CD4-positive, alpha-beta T cell (primary cell): ENCODE data around the gene TLK2. TPM values are rescaled to one million over a fixed set of nuclear protein-coding genes. Genes with fewer than 3 reads are reported as not detected.

ENCODE experiments used
- ATAC-seq: fragments of 200-7000 bp; cut with Tn5 transposase; one replicate; pipeline ENCODE4 v1.10.0; 2022; ENCODE audit warnings: mild to moderate bottlenecking; ENCODE audit not compliant: poor library complexity
- CTCF ChIA-PET: fragments of 350-600 bp; sonication (Branson Sonifier 250); formaldehyde crosslinking; loops from one replicate; lab custom pipeline; 2021; ENCODE audit warnings: antibody characterized with exemption, inconsistent platforms; lab: Charles Lee
- POLR2A ChIA-PET: fragments of 350-600 bp; sonication (Branson Sonifier 250); formaldehyde crosslinking; loops from one replicate; lab custom pipeline; 2021; ENCODE audit warnings: antibody characterized with exemption, inconsistent platforms; lab: Charles Lee
- DNase-seq, 14 experiments: peaks; one replicate each; pipeline ENCODE4 v3.0.0-alpha.2; 2013 to 2020; ENCODE audit warnings: mixed read lengths in 2 of 14
- H3K27ac ChIP-seq, 2 donors: one replicate each; pipeline versions ENCODE4 v1.5.1 to v1.7.0; 2013; ENCODE audit warnings: low read length in 2 of 2, low read depth in 1 of 2, mild to moderate bottlenecking in 1 of 2
- H3K27me3 ChIP-seq, 2 experiments: 1 replicate in 1 of 2; 2 replicates in 1 of 2; pipeline versions ENCODE4 v1.6.1 to v1.7.0; 2013; ENCODE audit warnings: low read length in 2 of 2, control low read depth in 1 of 2, mild to moderate bottlenecking in 1 of 2, moderate library complexity in 1 of 2; ENCODE audit not compliant: insufficient read depth in 2 of 2, control insufficient read depth in 1 of 2
- H3K36me3 ChIP-seq: one replicate; pipeline ENCODE4 v1.6.1; 2013; ENCODE audit warnings: low read length, control low read depth; ENCODE audit not compliant: insufficient read depth
- H3K4me1 ChIP-seq: one replicate; pipeline ENCODE4 v1.6.1; 2013; ENCODE audit warnings: low read length, control low read depth; ENCODE audit not compliant: insufficient read depth
- H3K4me3 ChIP-seq: one replicate; pipeline ENCODE4 v1.5.1; 2013; ENCODE audit warnings: mild to moderate bottlenecking, low read length, moderate library complexity
- H3K9me3 ChIP-seq, 2 experiments: 1 replicate in 1 of 2; 2 replicates in 1 of 2; pipeline versions ENCODE4 v1.6.1 to v1.7.0; 2013; ENCODE audit warnings: low read length in 2 of 2, mild to moderate bottlenecking in 2 of 2, control low read depth in 1 of 2, moderate library complexity in 1 of 2; ENCODE audit not compliant: control insufficient read depth in 1 of 2, insufficient read depth in 1 of 2
- H3K27ac Mint-ChIP-seq: one replicate; pipeline ENCODE4 v1.8.0; 2020; ENCODE audit warnings: mixed read lengths
- H3K27me3 Mint-ChIP-seq: one replicate; pipeline ENCODE4 v1.8.0; 2021; ENCODE audit warnings: mixed read lengths
- H3K36me3 Mint-ChIP-seq: one replicate; pipeline ENCODE4 v1.8.0; 2021; ENCODE audit warnings: low read depth, mixed read lengths
- H3K4me1 Mint-ChIP-seq: one replicate; pipeline ENCODE4 v1.8.0; 2021; ENCODE audit warnings: low read depth, mixed read lengths
- H3K4me3 Mint-ChIP-seq: one replicate; pipeline ENCODE4 v1.8.0; 2020; ENCODE audit warnings: mild to moderate bottlenecking, mixed read lengths
- H3K9me3 Mint-ChIP-seq: one replicate; pipeline ENCODE4 v1.8.0; 2020; ENCODE audit warnings: mixed read lengths
- intact Hi-C, 2 experiments: fragments of 100-400 bp; cut with DNase I in 1 of 2; cut with micrococcal nuclease in 1 of 2; formaldehyde crosslinking; loops; one replicate each; pipeline versions ENCODE4 v1.15.1 to v1.9.0; 2023 to 2025; cut with DNase I, micrococcal nuclease
- total RNA-seq, 174 experiments: library from RNA in 2 of 174; stranded (reverse) in 2 of 174; gene quantifications; one replicate each; pipeline ENCODE4 v1.2.3 and lab custom pipeline; 2021 to 2026
- TF ChIP-seq, protein P1 (sequence below): fragments of 200-600 bp; IDR thresholded peaks from one replicate; pipeline ENCODE4 v1.8.0; 2022; ENCODE audit warnings: antibody characterized with exemption, mild to moderate bottlenecking

Gene TLK2
- total RNA-seq, 2 experiments from 2014 or later: 85.3 to 86.5 TPM

DNA sequence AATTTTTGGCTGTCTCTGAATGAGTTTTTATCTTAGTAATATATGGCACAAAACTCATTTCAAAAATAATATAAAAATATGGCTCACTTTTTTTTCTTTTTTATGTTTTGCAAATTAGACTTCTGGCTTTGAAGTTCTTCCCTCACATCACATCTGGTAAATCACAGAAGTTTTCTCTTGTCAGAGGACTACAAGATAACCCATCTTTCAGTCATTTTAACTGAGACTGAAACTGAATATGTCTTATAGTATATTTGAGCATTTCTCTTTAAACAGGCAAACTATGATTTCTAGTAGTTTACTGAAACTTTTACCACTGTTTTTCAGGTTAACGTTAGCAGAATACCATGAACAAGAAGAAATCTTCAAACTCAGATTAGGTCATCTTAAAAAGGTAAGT lies 97.8 kb downstream of the TLK2 start:
- no peaks in the 10 kb centered on the region for H3K27me3 ChIP-seq
- intact Hi-C loops: no loop called here

DNA sequence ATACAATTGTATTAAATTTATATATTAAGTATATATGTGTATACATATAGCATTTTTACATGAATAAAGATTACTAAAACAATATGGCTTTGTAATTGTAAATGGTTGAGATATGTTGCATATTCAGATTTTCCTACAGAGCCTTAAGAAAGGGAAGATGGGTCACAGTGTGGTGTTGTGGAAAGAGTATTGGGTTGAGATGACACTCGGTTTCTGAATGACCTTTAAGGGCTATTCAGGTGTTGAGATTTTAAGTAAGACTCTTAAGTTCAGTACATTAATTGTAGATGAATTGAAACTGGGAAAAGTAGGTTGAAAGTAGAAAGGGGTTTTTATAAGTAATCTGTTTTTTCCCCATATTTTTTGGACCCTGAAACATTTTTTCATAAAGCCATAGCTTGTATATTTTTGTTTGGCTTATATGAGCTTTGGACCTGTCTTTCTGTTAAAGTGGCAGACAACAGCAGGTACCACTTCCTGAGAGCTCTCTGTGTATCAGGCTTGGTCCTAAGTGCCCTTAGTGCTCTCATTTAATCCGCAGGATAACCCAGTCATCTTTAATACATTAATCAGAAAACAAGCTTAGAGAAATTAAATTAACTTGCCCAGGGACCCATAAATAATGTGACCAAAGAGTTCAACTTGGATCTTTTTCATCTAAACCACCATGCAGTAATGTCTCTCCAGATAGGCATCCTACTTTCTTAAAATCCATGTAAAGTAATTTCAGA lies 100.3 kb downstream of the TLK2 start:
- POLR2A ChIA-PET: no interaction called here
- TF ChIP-seq, protein P1, sequence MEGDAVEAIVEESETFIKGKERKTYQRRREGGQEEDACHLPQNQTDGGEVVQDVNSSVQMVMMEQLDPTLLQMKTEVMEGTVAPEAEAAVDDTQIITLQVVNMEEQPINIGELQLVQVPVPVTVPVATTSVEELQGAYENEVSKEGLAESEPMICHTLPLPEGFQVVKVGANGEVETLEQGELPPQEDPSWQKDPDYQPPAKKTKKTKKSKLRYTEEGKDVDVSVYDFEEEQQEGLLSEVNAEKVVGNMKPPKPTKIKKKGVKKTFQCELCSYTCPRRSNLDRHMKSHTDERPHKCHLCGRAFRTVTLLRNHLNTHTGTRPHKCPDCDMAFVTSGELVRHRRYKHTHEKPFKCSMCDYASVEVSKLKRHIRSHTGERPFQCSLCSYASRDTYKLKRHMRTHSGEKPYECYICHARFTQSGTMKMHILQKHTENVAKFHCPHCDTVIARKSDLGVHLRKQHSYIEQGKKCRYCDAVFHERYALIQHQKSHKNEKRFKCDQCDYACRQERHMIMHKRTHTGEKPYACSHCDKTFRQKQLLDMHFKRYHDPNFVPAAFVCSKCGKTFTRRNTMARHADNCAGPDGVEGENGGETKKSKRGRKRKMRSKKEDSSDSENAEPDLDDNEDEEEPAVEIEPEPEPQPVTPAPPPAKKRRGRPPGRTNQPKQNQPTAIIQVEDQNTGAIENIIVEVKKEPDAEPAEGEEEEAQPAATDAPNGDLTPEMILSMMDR: no peak
- H3K4me1 Mint-ChIP-seq: no peaks in the 10 kb centered on the region

More for the DNA sequence above, 97.8 kb downstream of the TLK2 start:
- H3K36me3 Mint-ChIP-seq: peaks cover 95% of the 10 kb centered on the region
- H3K27ac ChIP-seq: no peak overlapping the region
- CTCF ChIA-PET: no interaction called here
- no peaks in the 10 kb centered on the region for H3K9me3 ChIP-seq
- H3K4me1 ChIP-seq: no peaks in the 10 kb centered on the region
- POLR2A ChIA-PET: no interaction called here
- DNase-seq: no peak
- H3K27me3 Mint-ChIP-seq: no peaks in the 10 kb centered on the region
- TF ChIP-seq, protein P1: no peak
- H3K9me3 Mint-ChIP-seq: no peaks in the 10 kb centered on the region
- no peak overlapping the region for H3K4me3 ChIP-seq
- H3K36me3 ChIP-seq: peaks cover 57% of the 10 kb centered on the region
- H3K27ac Mint-ChIP-seq: no peak overlapping the region
- ATAC-seq: no peak
- no peaks in the 10 kb centered on the region for H3K4me1 Mint-ChIP-seq
- H3K4me3 Mint-ChIP-seq: no peak overlapping the region

DNA sequence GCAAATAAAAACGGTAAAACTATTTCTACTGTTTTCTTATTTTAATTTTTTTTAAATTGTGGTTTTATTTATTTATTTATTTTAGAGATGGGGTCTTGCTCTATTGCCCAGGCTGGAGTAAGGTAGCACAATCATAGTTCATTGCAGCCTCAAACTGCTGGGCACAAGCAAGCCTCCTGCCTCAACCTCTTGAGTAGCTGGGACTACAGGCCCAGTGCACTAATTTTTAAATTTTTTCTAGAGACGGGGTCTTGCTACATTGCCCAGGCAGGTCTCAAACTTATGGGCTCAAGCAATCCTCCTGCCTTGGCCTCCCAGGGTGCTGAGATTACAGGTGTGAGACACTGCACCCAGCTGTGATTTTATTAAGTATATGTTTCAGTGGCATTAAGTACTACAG lies 102.3 kb downstream of the TLK2 start:
- no peak overlapping the region for H3K27ac Mint-ChIP-seq
- no peaks in the 10 kb centered on the region for H3K4me1 Mint-ChIP-seq
- no peaks in the 10 kb centered on the region for H3K27me3 Mint-ChIP-seq
- intact Hi-C loops: no loop called here
- no peak overlapping the region for H3K4me3 ChIP-seq
- no peak for DNase-seq
- no peak overlapping the region for H3K27ac ChIP-seq
- peaks cover 84% of the 10 kb centered on the region for H3K36me3 Mint-ChIP-seq
- ChIA-PET CTCF (no interaction called here), POLR2A (no interaction called here)
- H3K4me3 Mint-ChIP-seq: no peak overlapping the region
- H3K27me3 ChIP-seq: no peaks in the 10 kb centered on the region
- no peaks in the 10 kb centered on the region for H3K9me3 Mint-ChIP-seq
- no peaks in the 10 kb centered on the region for H3K4me1 ChIP-seq
- no peak for ATAC-seq
- no peaks in the 10 kb centered on the region for H3K9me3 ChIP-seq
- H3K36me3 ChIP-seq: peaks cover 44% of the 10 kb centered on the region
- TF ChIP-seq, protein P1: no peak

More for the DNA sequence above, 100.3 kb downstream of the TLK2 start:
- intact Hi-C loops: no loop called here
- no peaks in the 10 kb centered on the region for H3K4me1 ChIP-seq
- no peak overlapping the region for H3K27ac ChIP-seq
- H3K4me3 Mint-ChIP-seq: no peak overlapping the region
- ATAC-seq (no peak), DNase-seq (no peak)
- H3K36me3 ChIP-seq: peaks cover 56% of the 10 kb centered on the region
- H3K9me3 Mint-ChIP-seq: no peaks in the 10 kb centered on the region
- H3K27me3 Mint-ChIP-seq: no peaks in the 10 kb centered on the region
- no peaks in the 10 kb centered on the region for H3K27me3 ChIP-seq
- no peaks in the 10 kb centered on the region for H3K9me3 ChIP-seq
- no peak overlapping the region for H3K27ac Mint-ChIP-seq
- H3K36me3 Mint-ChIP-seq: peaks cover 97% of the 10 kb centered on the region
- H3K4me3 ChIP-seq: no peak overlapping the region
- CTCF ChIA-PET: interaction anchor here (1.7 kb wide), 1 partner anchor 26 kb away, joined by 3 read pairs; no protein-coding TSS in a partner anchor
